Measurements from ENCODE around the gene CDH10.

- TF ChIP-seq, protein P1, sequence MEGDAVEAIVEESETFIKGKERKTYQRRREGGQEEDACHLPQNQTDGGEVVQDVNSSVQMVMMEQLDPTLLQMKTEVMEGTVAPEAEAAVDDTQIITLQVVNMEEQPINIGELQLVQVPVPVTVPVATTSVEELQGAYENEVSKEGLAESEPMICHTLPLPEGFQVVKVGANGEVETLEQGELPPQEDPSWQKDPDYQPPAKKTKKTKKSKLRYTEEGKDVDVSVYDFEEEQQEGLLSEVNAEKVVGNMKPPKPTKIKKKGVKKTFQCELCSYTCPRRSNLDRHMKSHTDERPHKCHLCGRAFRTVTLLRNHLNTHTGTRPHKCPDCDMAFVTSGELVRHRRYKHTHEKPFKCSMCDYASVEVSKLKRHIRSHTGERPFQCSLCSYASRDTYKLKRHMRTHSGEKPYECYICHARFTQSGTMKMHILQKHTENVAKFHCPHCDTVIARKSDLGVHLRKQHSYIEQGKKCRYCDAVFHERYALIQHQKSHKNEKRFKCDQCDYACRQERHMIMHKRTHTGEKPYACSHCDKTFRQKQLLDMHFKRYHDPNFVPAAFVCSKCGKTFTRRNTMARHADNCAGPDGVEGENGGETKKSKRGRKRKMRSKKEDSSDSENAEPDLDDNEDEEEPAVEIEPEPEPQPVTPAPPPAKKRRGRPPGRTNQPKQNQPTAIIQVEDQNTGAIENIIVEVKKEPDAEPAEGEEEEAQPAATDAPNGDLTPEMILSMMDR (IDR thresholded peaks at IDR 0.05) = no peak
- TF ChIP-seq POLR2A (IDR thresholded peaks at IDR 0.05) = no peak
Observed at GRCh38 chr5:24589566-24589965, 55.2 kb downstream of the CDH10 start.
